NCI-H1105 (cell line): ENCODE results near the gene ZNF341.
A peak's percentile ranks its signal among the peaks of the same experiment; 100 is the strongest.
"Not testable (repeated sequence)": the region's sequence is repeated elsewhere in the genome, so short reads cannot be mapped to it uniquely, and the experiment has no call there.

Experiments used
- DNase-seq: peaks from one replicate; lab custom pipeline; 2025; lab: John Stamatoyannopoulos, UW

Gene ZNF341

GRCh38 chr20:33731693-33732165 is at the start of gene ZNF341:
TSS of gene ZNF341 (plus strand) at chr20:33731996. CDS start at chr20:33732022, 26 bp downstream.
- peak; percentile 95 for DNase-seq

GRCh38 chr20:33684533-33685327 is 47.1 kb upstream of the ZNF341 start:
- DNase-seq, result peak; percentile 61

GRCh38 chr20:33685328-33686099 is 46.3 kb upstream of the ZNF341 start:
- peak; percentile 18 for DNase-seq

- peak; percentile 98 for DNase-seq
Observed at GRCh38 chr20:33686100-33686983, 45.5 kb upstream of the ZNF341 start, which contains the start of gene E2F1. TSS of gene E2F1 (minus strand) at chr20:33686385. CDS start at chr20:33686264, 121 bp downstream.

GRCh38 chr20:33686984-33687366 is 44.8 kb upstream of the ZNF341 start:
- no peak for DNase-seq

GRCh38 chr20:33687370-33687915 is 44.4 kb upstream of the ZNF341 start:
- no peak for DNase-seq

GRCh38 chr20:33687993-33688937 is 43.5 kb upstream of the ZNF341 start:
- no peak for DNase-seq

- no peak for DNase-seq
Observed at GRCh38 chr20:33688938-33689424, 42.8 kb upstream of the ZNF341 start.

GRCh38 chr20:33689493-33689892 is 42.3 kb upstream of the ZNF341 start:
- no peak for DNase-seq

- no peak for DNase-seq
Observed at GRCh38 chr20:33689973-33690372, 41.8 kb upstream of the ZNF341 start.

GRCh38 chr20:33693289-33693688 is 38.5 kb upstream of the ZNF341 start:
- DNase-seq, result no peak

GRCh38 chr20:33693741-33694638 is 37.8 kb upstream of the ZNF341 start:
- DNase-seq, result no peak

GRCh38 chr20:33694639-33695012 is 37.2 kb upstream of the ZNF341 start:
- DNase-seq, result no peak

- no peak for DNase-seq
Observed at GRCh38 chr20:33696448-33696847, 35.3 kb upstream of the ZNF341 start.

- DNase-seq, result no peak
Observed at GRCh38 chr20:33697129-33697528, 34.7 kb upstream of the ZNF341 start.

- not testable (repeated sequence) for DNase-seq
Observed at GRCh38 chr20:33698966-33699365, 32.8 kb upstream of the ZNF341 start.

- DNase-seq, result not testable (repeated sequence)
Observed at GRCh38 chr20:33700696-33701441, 30.9 kb upstream of the ZNF341 start.

- DNase-seq, result no peak
Observed at GRCh38 chr20:33701629-33702450, 30.0 kb upstream of the ZNF341 start.
